Measurements from ENCODE around the gene CMTM7.
A peak's percentile ranks its signal among the peaks of the same experiment; 100 is the strongest.
"Not testable (repeated sequence)": the region's sequence is repeated elsewhere in the genome, so short reads cannot be mapped to it uniquely, and the experiment has no call there.

The CMTM7 gene

DNA sequence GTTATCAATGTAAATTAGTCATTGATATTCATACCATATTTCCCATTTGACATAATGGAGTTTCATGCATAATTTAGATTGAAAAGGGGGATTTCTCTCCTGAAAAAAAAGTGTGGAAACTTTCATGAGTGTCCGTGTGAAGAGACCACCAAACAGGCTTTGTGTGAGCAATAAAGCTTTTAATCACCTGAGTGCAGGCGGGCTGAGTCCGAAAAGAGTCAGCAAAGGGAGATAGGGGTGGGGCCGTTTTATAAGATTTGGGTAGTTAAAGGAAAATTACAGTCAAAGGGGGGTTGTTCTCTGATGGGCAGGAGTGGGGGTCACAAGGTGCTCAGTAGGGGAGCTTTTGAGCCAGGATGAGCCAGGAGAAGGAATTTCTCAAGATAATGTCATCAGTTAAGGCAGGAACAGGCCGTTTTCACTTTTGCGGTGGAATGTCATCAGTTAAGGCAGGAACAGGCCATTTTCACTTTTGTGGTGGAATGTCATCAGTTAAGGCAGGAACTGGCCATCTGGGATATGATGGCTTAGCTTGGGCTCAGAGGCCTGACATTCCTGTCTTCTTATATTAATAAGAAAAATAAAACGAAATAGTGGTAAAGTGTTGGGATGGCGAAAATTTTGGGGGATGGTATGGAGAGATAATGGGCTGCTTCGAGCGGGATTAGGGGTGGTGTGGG lies 69.3 kb downstream of the CMTM7 start:
- DNase-seq: not testable (repeated sequence)

DNA sequence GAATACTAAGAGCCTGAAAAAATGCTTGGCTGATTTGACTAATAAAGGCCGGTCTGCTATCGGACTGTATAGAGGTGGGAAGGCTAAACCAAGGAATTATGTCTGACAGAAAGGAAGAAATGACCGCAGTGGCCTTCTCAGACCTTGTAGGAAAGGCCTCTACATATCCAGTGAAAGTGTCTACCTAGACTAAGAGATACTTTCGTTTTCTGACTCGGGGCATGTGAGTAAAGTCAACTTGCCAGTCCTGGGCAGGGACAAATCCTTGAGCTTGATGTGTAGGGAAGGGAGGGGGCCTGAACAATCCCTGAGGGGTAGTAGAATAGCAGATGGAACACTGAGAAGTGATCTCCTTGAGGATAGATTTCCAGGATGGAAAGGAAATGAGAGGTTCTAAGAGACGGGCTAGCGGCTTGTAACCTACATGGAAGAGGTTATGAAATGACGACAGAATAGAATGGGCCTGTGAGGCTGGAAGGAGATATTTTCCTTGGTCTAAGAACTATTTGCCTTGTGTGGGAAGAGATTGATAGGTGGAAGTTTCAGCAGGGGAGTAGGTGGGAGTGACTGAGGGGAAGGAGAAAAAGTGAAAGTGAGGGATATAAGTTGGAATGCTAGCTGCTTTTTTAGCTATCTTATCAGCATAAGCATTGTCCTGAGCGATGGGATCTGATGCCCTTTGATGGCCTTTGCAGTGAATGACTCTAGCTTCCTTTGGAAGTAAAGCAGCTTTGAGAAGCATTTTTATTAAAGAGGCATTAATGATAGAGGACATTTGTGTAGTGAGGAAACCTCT lies 70.7 kb downstream of the CMTM7 start:
- DNase-seq: not testable (repeated sequence)

DNA sequence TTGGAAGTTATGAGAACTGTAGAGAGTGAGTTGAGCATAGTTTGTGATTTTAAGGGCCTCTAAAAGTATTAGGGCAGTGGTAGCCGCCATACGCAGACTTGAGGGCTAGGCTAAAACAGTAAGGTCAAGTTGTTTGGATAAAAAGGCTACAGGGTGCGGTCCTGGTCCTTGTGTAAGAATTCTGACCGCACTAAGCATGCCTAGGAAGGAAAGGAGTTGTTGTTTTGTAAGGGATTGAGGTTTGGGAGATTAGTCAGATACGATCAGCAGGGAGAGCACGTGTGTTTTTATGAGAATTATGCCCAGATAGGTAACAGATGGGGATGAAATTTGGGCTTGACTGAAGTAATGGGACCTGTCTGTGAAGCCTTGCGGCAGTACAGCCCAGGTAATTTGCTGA lies 71.8 kb downstream of the CMTM7 start:
- not testable (repeated sequence) for DNase-seq

DNA sequence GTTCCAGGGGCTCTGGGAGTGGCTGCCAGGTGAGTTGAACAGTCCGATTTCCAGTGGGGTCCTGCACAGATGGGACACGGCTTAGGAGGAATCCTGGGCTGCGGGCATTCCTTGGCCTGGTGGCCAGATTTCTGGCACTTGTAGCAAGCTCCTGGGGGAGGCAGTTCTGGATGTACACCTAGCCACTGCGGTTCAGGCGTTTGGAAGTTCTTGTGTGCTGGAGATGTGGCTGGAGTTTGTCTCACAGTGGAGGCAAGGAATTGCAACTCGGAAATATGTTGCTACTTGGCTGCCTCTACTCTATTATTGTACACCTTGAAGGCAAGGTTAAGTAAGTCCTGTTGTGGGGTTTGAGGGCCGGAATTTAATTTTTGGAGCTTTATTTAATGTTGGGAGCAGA lies 73.1 kb downstream of the CMTM7 start:
- not testable (repeated sequence) for DNase-seq

DNA sequence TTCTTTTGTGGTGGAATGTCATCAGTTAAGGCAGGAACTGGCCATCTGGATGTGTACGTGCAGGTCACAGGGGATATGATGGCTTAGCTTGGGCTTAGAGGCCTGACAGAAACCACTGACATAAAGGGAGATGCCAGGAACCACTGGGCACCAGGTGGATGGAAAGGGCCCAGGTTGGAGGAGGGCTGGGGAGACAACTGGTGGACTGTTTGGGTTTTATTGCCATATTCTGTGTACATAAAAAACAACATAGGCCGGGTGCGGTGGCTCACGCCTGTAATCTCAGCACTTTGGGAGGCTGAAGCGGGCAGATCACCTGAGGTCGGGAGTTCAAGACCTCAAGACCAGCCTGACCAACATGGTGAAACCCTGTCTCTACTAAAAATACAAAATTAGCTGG lies 75.2 kb downstream of the CMTM7 start:
- not testable (repeated sequence) for DNase-seq

DNA sequence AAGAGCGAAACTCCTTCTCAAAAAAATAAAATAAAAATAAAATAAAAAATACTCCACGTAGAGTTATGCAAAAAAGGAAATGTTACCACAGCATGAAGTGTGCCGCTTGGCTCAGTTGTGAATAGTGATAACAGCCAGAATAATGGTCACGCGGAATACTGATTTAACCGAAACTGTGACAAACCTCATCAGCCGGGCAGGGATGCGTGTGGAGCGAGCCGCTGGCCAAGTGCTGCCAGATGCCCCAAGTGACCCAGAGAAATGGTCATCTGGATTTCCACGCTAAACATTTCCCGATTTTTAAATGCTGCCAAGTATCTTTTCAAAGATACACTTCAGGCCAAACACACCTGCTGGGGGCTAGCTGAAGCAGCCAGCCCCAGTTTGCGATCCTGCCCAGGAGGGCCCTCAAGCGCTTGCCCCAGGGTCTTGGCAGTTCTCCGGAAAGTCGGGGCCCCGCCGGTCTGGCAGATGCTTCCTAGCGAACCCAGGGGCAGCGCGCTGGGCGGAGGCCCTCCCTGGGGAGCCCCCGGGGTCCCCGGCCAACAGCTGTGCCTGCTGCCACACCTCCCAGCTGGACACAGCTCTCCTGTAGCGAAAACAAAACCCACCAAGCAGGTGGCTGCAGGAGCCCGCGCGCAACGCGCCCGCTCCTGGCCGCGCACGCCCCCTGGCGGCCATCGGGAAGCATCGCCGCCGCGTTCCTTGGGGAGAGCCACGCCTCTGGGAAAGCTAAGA lies 75.8 kb downstream of the CMTM7 start:
- DNase-seq: peak; percentile 71

DNA sequence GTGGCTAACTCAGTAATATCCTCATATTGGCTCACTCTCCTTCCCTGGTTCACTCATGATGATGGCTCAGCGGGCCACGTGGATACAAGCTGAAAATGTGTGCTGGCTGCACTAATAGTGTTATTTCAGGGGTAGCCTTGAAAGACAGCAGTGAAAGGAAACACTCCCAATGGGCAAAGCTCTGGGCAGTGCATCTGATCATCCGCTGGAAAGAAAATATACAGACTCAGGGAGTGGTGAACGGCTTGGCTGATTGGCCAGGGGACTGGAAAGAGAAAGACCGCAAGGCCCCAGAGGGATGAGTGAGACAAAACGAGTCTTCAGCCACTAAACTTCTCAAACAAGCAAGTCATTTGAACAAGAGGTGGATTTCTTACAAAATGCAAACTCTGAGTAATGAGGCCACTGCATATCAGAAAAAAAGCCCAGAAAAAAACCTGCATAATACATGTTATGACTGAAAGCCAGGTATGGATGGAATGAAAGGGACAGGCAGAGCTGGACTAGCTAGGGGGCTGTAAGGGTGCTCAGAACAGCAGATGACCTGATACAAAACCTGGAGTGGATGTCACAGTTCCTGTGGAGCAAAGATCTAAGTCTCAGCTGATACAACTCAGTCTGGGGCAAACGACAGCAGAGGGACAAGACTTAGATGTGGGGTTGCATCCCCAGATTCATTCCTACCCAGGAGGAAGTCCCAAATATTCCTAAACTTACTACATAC lies 77.7 kb downstream of the CMTM7 start:
- no peak for DNase-seq

DNA sequence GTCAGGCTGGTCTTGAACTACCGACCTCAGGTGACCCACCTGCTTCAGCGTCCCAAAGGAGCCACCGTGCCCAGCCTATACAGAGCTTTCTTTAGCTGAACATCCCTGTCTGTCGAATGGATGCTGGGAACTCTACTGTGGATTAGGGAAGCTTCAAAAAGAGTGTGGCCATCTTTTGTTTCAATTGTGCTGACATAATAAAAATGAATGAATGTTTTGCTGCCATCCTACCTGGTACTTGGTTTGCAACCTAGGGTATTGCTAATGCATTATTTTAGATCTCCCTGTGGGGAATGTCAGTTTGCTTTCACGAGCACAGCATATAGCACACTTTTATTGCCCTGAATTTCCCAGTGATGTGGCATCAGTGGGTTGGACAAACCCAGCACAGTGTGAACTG lies 78.7 kb downstream of the CMTM7 start:
- DNase-seq: no peak

DNA sequence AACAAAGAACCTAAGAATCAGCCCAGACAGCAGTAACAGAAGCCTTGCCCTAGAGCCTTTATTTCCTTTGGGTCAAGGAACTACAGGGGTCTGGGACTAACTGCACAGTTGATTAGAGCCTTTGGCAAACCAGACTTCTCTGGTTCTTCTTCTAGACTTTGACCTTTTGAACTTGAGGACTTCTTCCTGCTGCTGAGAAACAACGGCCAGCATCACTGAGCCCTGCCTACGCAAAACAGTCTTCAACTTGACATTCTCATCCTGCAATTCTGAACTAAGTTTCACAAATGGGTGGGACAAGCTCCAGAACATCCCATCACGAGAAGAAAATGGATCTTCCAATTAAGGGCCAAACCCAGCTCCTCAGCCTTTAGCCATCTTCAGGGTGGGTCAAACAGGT lies 79.6 kb downstream of the CMTM7 start:
- DNase-seq: no peak

DNA sequence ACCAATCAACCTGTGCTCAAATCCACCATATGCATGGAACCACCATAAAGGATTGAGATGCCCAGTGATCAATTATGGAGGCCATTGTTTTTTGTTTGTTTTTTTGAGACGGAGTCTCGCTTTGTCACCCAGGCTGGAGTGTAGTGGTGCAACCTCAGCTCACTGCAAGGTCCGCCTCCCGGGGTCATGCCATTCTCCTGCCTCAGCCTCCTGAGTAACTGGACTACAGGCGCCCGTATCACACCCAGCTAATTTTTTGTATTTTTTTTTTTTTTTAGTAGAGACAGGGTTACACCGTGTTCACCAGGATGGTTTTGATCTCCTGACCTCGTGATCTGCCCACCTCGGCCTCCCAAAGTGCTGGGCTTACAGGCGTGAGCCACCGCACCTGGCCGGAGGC lies 80.5 kb downstream of the CMTM7 start:
- DNase-seq: not testable (repeated sequence)

DNA sequence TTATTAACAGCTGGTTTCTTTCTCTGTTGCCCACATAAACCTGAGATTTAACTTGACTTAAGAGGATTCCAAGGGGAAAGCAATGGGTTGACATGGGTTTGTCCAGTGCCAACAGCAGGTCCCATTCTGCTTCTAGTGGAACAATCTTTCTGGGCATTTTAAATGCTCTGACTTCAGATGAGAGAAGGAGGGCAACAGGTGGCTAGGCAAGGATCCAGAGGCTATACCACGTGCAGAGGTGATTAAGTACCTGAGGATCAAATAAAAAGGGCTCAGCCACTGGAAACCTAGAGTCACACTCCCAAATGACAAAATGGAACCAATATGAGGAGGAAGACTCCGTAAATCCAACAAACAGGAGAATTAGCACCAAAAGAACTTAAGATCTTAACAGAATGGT lies 82.5 kb downstream of the CMTM7 start:
- DNase-seq: no peak

DNA sequence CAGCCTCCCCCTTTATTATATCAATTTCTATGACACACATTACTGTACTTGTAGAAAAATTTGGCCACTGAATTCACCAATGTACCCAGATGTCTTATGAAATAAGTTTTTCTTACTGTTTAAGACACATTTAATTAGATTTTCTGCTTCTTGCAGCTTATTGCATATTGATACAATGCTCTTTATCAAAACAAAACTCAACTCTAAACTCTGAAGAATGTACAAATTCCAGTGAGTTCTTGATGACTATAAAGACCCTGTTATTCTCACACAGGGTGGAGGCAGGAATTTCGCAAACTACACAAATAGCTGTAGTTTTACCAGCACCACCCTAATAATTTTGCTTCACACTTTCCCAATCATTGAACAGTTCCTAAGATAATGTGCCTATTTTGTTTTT lies 89.0 kb downstream of the CMTM7 start:
- no peak for DNase-seq

DNA sequence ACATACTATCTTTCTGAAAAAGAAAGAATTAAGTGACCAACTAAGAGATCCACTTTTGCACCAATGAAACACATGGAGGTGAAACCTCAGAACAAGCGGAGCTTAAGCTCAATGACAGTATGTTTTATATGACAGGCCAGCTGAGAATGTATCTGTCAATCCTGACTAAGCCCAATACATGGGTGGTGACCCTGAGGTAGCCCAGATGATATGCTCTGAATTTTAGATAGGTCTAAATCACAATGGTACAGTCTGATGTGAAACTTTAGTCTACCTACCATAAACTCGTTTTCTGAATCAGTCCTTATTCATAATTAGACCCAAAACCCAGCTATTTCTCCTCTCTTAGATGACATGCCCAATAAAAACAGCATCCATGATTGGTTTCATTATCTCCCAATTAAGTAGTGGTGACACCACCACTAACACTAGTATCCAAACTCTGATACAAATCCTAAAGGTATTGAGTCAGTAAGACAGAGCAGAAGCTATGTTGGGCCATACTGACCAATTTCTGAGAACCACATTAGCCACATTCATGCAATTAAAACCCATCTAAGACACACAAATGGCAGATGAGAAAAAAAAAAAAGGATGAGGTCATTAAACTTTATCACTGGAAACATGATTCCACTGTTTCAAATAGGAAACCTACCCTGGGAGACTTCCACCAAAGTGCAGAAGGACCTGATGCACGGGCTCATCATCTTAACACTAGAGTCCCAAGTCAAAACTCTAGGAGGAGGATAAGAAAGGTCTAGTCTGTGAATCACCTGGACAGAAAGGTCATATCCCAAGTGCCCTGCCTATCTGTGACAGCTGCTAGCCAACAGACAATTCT lies 90.4 kb downstream of the CMTM7 start:
- DNase-seq: no peak

DNA sequence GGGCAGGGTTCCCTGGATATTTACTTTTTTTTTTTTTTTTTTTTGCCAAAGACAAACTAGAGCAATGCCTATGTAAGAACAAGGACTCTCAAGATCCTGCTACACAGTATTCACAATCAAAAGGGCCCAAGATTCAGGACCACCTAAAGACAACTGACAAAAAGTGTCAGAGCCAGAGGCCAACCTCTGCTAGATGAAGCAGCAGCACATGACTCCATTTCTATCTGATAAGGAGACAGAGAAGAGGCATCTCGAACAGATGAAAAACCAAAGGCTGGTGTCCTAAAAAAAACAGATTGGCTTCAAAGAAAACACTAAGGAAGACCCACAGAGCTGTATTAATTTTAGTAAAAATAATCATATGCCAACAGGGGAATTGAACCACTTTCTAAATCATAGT lies 91.0 kb downstream of the CMTM7 start:
- DNase-seq: no peak

DNA sequence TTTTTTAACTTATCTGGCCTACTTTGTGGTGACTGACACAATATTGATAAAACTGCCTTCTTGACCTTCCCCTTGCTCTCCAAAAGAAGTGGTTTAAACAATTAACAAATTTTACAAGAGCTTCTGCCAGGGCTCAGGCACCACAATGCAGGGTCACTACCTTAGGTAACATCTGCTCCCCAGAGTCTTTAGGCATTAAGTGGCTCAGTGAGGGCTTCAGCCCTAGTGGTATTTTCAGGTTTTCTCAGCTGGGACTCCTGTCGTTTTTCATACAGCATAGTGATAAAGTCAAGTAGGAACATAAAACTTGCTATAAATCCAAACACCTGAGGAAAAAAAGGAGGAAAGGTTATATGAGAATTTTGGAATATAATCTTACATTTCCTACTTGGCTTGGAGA lies 92.1 kb downstream of the CMTM7 start:
- no peak for DNase-seq

DNA sequence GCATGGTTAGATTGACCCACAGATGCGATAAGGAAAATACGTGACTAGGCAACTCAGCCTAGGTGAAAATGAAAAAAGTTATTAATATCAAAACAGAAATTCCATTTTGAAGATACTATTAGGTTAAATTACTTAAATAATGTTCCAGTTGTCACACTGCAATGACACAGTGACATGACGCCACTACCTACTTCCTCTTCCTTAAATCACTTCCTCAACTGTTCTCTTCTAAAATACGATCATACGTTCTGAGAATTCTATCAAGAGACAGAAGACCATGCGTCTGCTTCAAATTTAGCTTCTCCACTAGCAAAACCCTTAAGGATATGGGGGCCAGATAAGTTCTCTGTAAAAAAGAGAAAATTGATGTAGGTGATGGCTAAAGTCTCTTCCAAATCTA lies 92.8 kb downstream of the CMTM7 start:
- peak; percentile 47 for DNase-seq

DNA sequence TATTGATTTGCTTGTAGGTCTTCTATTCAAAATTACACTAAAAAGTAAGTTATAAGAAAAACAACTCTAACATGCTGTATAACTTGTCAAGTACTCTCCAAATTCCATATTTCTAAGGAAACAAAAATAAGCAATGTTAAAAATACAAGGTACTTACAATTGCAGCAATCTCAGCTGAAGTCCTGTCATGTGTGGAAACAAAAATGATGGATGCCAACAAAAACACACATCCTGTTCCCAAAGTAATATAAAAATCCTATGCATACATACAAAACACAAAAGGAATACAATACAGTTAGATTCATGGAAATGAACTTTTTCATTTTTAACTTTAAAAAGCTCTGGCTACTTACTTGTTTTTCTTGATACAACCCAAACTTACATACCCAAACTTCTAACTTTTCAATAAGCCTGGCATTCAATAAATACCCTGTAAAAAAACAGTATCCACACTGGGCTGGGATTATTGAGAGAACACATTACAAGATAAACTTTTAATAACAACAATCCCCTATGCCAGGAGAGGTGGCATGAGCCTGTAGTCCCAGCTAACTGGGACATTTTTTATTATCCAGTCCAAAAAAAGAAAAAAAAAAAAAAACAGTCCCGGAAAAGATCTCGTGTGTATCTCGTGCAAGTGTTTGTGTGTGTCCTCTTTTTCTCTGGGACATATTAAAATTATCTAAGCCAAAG lies 96.3 kb downstream of the CMTM7 start:
- DNase-seq: no peak

DNA sequence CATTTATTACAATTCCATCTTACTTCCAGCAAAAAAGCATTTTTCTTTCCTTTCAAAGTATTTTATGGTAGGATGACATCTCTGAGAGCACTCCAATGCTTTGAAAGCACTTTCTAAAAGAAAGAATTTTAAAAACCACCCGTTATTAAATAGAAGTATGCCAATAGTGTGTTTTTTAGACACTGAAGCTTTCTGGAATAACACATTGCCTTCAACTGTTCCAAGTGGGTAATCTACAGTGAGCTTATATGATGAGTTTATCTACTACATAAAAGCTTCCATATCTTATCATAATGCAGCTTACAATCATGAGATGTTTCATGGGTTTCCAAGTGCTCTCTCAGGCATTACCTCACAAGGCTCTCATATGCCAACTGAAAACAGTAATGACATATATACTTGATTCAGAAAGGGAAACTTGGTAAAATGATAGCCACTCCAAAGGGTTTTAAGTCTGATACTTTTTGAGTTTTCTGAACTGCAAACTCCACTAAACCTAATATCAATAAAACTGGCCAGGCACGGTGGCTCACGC lies 96.9 kb downstream of the CMTM7 start:
- no peak for DNase-seq

DNA sequence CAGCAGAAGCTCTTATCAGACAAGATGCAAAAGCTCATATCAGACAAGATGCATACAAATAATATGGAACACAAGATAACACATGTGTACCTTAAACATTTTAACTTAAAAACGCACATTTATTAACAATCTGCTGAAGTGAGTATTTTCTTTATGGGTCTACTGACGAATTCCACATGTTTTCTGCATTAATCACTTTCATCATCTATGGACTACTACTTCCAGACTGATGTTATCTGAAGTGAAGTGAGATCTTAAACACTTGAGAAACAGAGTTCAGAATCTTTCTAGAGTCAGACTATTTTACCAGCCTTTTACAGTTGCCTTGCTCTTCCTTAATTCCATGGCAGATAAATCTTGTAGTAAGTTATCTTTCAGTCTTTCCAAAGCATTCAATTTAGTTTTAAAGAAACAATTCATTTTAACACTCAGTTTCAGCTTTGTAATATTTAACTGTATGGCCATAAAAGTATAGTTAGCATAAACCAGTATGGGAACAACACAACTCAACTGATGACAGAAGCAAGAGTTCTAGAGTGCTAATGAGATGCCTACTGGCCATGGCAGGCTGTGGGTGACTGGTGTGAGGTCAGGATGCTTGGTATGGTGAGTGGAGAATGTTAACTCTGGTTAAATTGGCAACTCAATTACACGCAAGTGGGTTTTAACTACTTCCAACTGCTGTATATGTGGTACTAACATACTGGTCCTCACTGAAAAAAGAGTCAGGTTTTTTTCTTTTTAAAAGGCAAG lies 101.2 kb downstream of the CMTM7 start:
- DNase-seq: no peak

All from CD4-positive, alpha-beta T cell treated with Interleukin-15 for 1 hour (primary cell).